HEK293T (cell line): ENCODE measurements around the gene CC2D1B.

Experiments
- CTCF ChIA-PET: fragments of 350-600 bp; formaldehyde crosslinking; extraction: SDS; loops from one replicate; lab custom pipeline; 2021; ENCODE audit warnings: antibody characterized with exemption, inconsistent platforms; lab: Yijun Ruan, JAX
- POLR2A ChIA-PET: fragments of 350-600 bp; formaldehyde crosslinking; extraction: SDS; loops from one replicate; lab custom pipeline; 2020; ENCODE audit warnings: antibody characterized with exemption, inconsistent platforms; lab: Yijun Ruan, JAX
- DNase-seq: peaks from one replicate; pipeline ENCODE4 v3.0.0; 2012; ENCODE audit warnings: mixed read lengths; ENCODE audit errors: extremely low spot score
- ARNT ChIP-seq: fragments of 450-650 bp; IDR thresholded peaks from 2 replicates; pipeline ENCODE4 v1.6.1; 2017; ENCODE audit warnings: mild to moderate bottlenecking
- BHLHE40 ChIP-seq: fragments of 450-650 bp; IDR thresholded peaks from 2 replicates; pipeline ENCODE4 v1.6.1; 2016; ENCODE audit warnings: mild to moderate bottlenecking, moderate library complexity, borderline replicate concordance
- CTBP1 ChIP-seq: fragments of 450-650 bp; IDR thresholded peaks from 2 replicates; pipeline ENCODE4 v1.6.1; 2016; ENCODE audit warnings: borderline replicate concordance
- ELF4 ChIP-seq: fragments of 450-650 bp; IDR thresholded peaks from 2 replicates; pipeline ENCODE4 v1.6.1; 2017; ENCODE audit warnings: antibody characterized with exemption
- FOXA1 ChIP-seq: fragments of 450-650 bp; IDR thresholded peaks from 2 replicates; pipeline ENCODE4 v1.6.1; 2016; ENCODE audit warnings: mild to moderate bottlenecking
- FOXK2 ChIP-seq: fragments of 450-650 bp; IDR thresholded peaks from 2 replicates; pipeline ENCODE4 v1.6.1; 2016; ENCODE audit warnings: mild to moderate bottlenecking
- FOXM1 ChIP-seq: fragments of 450-650 bp; IDR thresholded peaks from 2 replicates; pipeline ENCODE4 v1.6.1; 2017; ENCODE audit warnings: mild to moderate bottlenecking, borderline replicate concordance
- HDGF ChIP-seq: fragments of 450-650 bp; IDR thresholded peaks from 2 replicates; pipeline ENCODE4 v1.6.1; 2017; ENCODE audit warnings: antibody characterized with exemption, borderline replicate concordance
- L3MBTL2 ChIP-seq: fragments of 450-650 bp; conservative IDR thresholded peaks from 2 replicates; pipeline ENCODE4 v1.6.1; 2016; ENCODE audit warnings: mild to moderate bottlenecking
- LEF1 ChIP-seq: fragments of 450-650 bp; IDR thresholded peaks from 2 replicates; pipeline ENCODE4 v1.6.1; 2017; ENCODE audit warnings: mild to moderate bottlenecking, borderline replicate concordance
- NFRKB ChIP-seq: fragments of 450-650 bp; IDR thresholded peaks from 2 replicates; pipeline ENCODE4 v1.6.1; 2016; ENCODE audit warnings: mild to moderate bottlenecking, moderate library complexity
- SP1 ChIP-seq: fragments of 450-650 bp; IDR thresholded peaks from 2 replicates; pipeline ENCODE4 v1.6.1; 2017
- SUZ12 ChIP-seq: fragments of 450-650 bp; IDR thresholded peaks from 2 replicates; pipeline ENCODE4 v1.6.1; 2016; ENCODE audit warnings: mild to moderate bottlenecking
- TARDBP ChIP-seq: fragments of 450-650 bp; IDR thresholded peaks from 2 replicates; pipeline ENCODE4 v1.6.1; 2016
- ZNF384 ChIP-seq: fragments of 450-650 bp; IDR thresholded peaks from 2 replicates; pipeline ENCODE4 v1.6.1; 2016
- TF ChIP-seq, protein P1 (sequence below): fragments of 450-650 bp; IDR thresholded peaks from 2 replicates; pipeline ENCODE4 v1.6.1; 2016

Gene CC2D1B

DNA sequence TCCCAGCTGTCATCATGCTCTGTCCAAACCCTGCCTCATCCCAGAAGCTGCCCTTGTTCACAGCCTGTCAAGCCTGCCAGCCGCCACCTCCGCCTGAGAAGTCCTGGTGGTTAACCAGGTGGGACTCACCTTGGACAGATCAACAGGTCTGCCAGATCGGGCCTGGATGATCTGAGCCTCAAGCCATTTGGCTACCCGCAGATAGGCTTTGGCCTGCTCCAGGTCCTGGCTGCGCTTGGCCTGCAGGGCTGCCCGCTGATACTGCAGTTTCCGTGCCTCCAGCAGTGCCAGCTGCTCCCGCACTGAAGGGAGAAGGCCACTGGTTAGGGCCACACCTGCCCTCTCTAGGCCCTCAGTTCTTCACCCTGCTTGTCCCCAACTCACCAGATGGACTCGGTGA lies 8.6 kb downstream of the CC2D1B start:
- DNase-seq: no peak
- TF ChIP-seq FOXM1: no peak
- no peak for TF ChIP-seq FOXA1
- no peak for TF ChIP-seq FOXK2
- no peak for TF ChIP-seq L3MBTL2
- no peak for TF ChIP-seq ELF4
- TF ChIP-seq BHLHE40: no peak
- TF ChIP-seq ZNF384: no peak
- no peak for TF ChIP-seq NFRKB
- no peak for TF ChIP-seq LEF1
- TF ChIP-seq HDGF: no peak
- TF ChIP-seq ARNT: no peak
- no peak for TF ChIP-seq TARDBP
- TF ChIP-seq SP1: no peak
- TF ChIP-seq CTBP1: no peak
- TF ChIP-seq SUZ12: no peak
- TF ChIP-seq, protein P1, sequence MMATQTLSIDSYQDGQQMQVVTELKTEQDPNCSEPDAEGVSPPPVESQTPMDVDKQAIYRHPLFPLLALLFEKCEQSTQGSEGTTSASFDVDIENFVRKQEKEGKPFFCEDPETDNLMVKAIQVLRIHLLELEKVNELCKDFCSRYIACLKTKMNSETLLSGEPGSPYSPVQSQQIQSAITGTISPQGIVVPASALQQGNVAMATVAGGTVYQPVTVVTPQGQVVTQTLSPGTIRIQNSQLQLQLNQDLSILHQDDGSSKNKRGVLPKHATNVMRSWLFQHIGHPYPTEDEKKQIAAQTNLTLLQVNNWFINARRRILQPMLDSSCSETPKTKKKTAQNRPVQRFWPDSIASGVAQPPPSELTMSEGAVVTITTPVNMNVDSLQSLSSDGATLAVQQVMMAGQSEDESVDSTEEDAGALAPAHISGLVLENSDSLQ: no peak
- ChIA-PET CTCF (no interaction called here), POLR2A (interaction anchor here (1.3 kb wide), 1 partner anchor 8 kb away, joined by 3 read pairs; no protein-coding TSS in a partner anchor)

- TF ChIP-seq BHLHE40 (no peak), SUZ12 (no peak)
- CTCF ChIA-PET: no interaction called here
- DNase-seq: no peak
- POLR2A ChIA-PET: interaction anchor here (1.3 kb wide), 1 partner anchor 8 kb away, joined by 3 read pairs; no protein-coding TSS in a partner anchor
Measured at GRCh38 chr1:52356818-52357355, 9.1 kb downstream of the CC2D1B start.

DNA sequence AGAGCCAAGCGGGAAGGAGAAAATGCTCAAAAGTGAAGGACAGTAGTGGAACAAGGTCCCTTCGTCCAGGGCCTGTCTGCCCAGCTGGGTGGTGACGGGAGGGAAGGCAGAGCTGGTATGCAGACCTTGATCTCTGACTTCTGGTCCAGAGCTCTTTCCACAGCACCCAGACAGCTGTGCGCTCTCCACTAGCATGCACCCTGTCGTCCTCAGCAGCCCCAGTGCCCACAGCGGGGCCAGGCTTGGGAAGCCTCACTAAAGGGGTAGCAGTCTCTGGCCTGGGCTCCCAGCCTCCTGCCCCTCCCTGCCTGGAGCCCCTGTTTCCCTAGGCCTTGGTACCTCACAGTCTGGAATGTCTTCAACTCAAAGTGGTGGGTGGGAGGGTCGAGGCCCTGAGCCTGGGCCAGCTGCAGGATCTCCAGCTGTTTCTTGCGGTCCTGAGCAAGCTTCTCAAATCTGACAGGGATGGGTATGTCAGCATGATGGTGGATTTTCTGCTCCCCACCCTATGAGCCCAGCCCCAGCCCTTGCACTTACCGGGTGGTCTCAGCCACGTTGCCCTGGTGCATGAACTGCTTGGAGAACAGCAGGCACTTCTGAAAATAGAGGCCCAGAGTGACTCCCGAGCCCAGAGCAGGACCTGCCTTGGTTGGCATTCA lies 10.0 kb downstream of the CC2D1B start:
- TF ChIP-seq SP1 (no peak), BHLHE40 (no peak), SUZ12 (no peak), CTBP1 (no peak), LEF1 (no peak), FOXK2 (no peak), TARDBP (no peak), FOXA1 (no peak), L3MBTL2 (no peak), NFRKB (no peak), ARNT (no peak), FOXM1 (no peak), ZNF384 (no peak), ELF4 (no peak)
- TF ChIP-seq, protein P1: no peak
- no peak for DNase-seq
- ChIA-PET POLR2A (interaction anchor here (1.3 kb wide), 1 partner anchor 9 kb away, joined by 3 read pairs; no protein-coding TSS in a partner anchor), CTCF (no interaction called here)

DNA sequence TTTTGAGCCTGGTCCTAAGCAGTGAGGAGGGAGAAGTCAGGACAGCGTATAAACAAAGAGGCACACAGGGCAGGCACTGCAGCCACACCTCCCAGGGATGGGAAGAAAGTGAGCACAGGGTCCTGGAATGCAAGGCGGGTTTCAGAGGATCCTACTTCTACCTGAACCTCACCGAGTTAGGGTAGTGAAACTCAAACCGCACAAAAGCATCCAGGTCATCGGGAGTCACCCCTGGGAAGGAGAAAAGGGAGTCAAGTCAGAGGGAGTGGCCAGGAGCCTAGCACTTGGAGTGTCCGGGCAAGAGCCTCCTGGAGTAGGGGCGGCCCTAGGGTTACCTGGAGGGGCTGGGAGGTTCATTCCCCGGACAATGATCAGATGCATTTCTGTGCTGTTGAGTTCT lies 10.6 kb downstream of the CC2D1B start:
- CTCF ChIA-PET: no interaction called here
- POLR2A ChIA-PET: no interaction called here
- DNase-seq: no peak
- TF ChIP-seq ARNT (no peak), BHLHE40 (no peak), L3MBTL2 (no peak), HDGF (no peak), ELF4 (no peak), FOXM1 (no peak), FOXA1 (no peak), SP1 (no peak), CTBP1 (no peak), TARDBP (no peak), FOXK2 (no peak), NFRKB (no peak), SUZ12 (no peak), LEF1 (no peak)
- TF ChIP-seq, protein P1: no peak

- ChIA-PET POLR2A (no interaction called here), CTCF (no interaction called here)
- TF ChIP-seq FOXA1: no peak
- no peak for TF ChIP-seq FOXM1
- no peak for TF ChIP-seq ELF4
- no peak for TF ChIP-seq FOXK2
- no peak for TF ChIP-seq TARDBP
- TF ChIP-seq LEF1: no peak
- TF ChIP-seq BHLHE40: no peak
- TF ChIP-seq ARNT: no peak
- no peak for TF ChIP-seq ZNF384
- TF ChIP-seq NFRKB: no peak
- no peak for TF ChIP-seq CTBP1
- no peak for TF ChIP-seq L3MBTL2
- no peak for TF ChIP-seq HDGF
- TF ChIP-seq SP1: no peak
- TF ChIP-seq, protein P1: no peak
- no peak for TF ChIP-seq SUZ12
- DNase-seq: no peak
Measured at GRCh38 chr1:52352690-52353089, 13.3 kb downstream of the CC2D1B start.
